Fibroblast of lung (primary cell): ENCODE results near the gene MMS19. TPM values are rescaled to one million over a fixed set of nuclear protein-coding genes. Genes with fewer than 3 reads are reported as not detected.
"Not testable (repeated sequence)": the region's sequence is repeated elsewhere in the genome, so short reads cannot be mapped to it uniquely, and the experiment has no call there.

Experiments used
- DNase-seq, 2 donors: peaks; one replicate each; pipeline versions ENCODE4 v3.0.0 to v3.0.0-alpha.2; 2010; ENCODE audit warnings: low read depth in 2 of 2
- H2AFZ ChIP-seq: 2 replicates; pipeline ENCODE4 v1.5.1; 2012; ENCODE audit warnings: low read length, control low read depth, inconsistent platforms
- H3K27ac ChIP-seq: 2 replicates; pipeline ENCODE4 v1.5.1; 2011; ENCODE audit warnings: low read length, control low read depth; ENCODE audit not compliant: insufficient read depth
- H3K27me3 ChIP-seq: 2 replicates; pipeline ENCODE4 v1.5.1; 2011; ENCODE audit warnings: mild to moderate bottlenecking, low read length; ENCODE audit not compliant: control insufficient read depth, insufficient read depth
- H3K36me3 ChIP-seq: 2 replicates; pipeline ENCODE4 v1.5.1; 2011; ENCODE audit warnings: low read length; ENCODE audit not compliant: control insufficient read depth, insufficient read depth
- H3K4me1 ChIP-seq: 2 replicates; pipeline ENCODE4 v1.5.1; 2011; ENCODE audit warnings: low read length; ENCODE audit not compliant: control insufficient read depth, insufficient read depth; ENCODE audit errors: extremely low read depth
- H3K4me2 ChIP-seq: 2 replicates; pipeline ENCODE4 v1.5.1; 2011; ENCODE audit warnings: low read length, control low read depth; ENCODE audit not compliant: insufficient read depth; ENCODE audit errors: extremely low read depth
- H3K4me3 ChIP-seq, 4 experiments: fragments of 200-600 bp in 1 of 4; sonication (generic) in 1 of 4; replicated peaks in 1 of 4; 2 replicates each; pipeline ENCODE4 v1.5.1; 2011 to 2016; ENCODE audit warnings: low read length in 4 of 4, low read depth in 3 of 4, mild to moderate bottlenecking in 3 of 4, control low read depth in 2 of 4, inconsistent platforms in 1 of 4, mixed read lengths in 1 of 4; ENCODE audit not compliant: insufficient read depth in 1 of 4; ENCODE audit errors: control extremely low read depth in 1 of 4
- H3K79me2 ChIP-seq: 2 replicates; pipeline ENCODE4 v1.5.1; 2012; ENCODE audit warnings: mild to moderate bottlenecking, low read length, inconsistent platforms; ENCODE audit not compliant: control insufficient read depth, insufficient read depth
- H3K9ac ChIP-seq: 2 replicates; pipeline ENCODE4 v1.5.1; 2011; ENCODE audit warnings: mild to moderate bottlenecking, low read length, control low read depth; ENCODE audit not compliant: insufficient read depth
- H3K9me3 ChIP-seq: 2 replicates; pipeline ENCODE4 v1.5.1; 2012; ENCODE audit warnings: low read depth, low read length; ENCODE audit not compliant: control insufficient read depth, insufficient read depth
- H4K20me1 ChIP-seq: 2 replicates; pipeline ENCODE4 v1.5.1; 2011; ENCODE audit warnings: low read length; ENCODE audit not compliant: control insufficient read depth, insufficient read depth; ENCODE audit errors: extremely low read depth
- CTCF ChIP-seq, 2 donors: IDR thresholded peaks in 1 of 2; conservative IDR thresholded peaks in 1 of 2; 1 replicate in 1 of 2; 2 replicates in 1 of 2; pipeline ENCODE4 v1.5.1; 2011 to 2012; ENCODE audit warnings: low read length in 2 of 2, control low read depth in 1 of 2, inconsistent platforms in 1 of 2, low read depth in 1 of 2, mild to moderate bottlenecking in 1 of 2
- EZH2 ChIP-seq: IDR thresholded peaks from 2 replicates; pipeline ENCODE4 v1.5.1; 2012; ENCODE audit warnings: low read length, control low read depth, mild to moderate bottlenecking; ENCODE audit errors: missing control alignments
- polyA plus RNA-seq, 2 donors: library from polyadenylated mRNA; depleted of rRNA in 1 of 2; stranded (reverse) in 1 of 2; unstranded in 1 of 2; fragments of >200 nt; gene quantifications; 2 replicates each; pipeline ENCODE4 v1.2.1, GENCODE V29; 2011 to 2012; ENCODE audit warnings: missing spikeins in 1 of 2
- total RNA-seq: library from RNA; depleted of rRNA; stranded (reverse); fragments of >200 nt; gene quantifications from 2 replicates; pipeline ENCODE4 v1.2.1, GENCODE V29; 2014

The MMS19 gene
- total and polyA plus RNA-seq, 2 donors (not counting 1 experiment from before 2014, with no cell fraction given) = 44.7 to 64.7 TPM

DNA sequence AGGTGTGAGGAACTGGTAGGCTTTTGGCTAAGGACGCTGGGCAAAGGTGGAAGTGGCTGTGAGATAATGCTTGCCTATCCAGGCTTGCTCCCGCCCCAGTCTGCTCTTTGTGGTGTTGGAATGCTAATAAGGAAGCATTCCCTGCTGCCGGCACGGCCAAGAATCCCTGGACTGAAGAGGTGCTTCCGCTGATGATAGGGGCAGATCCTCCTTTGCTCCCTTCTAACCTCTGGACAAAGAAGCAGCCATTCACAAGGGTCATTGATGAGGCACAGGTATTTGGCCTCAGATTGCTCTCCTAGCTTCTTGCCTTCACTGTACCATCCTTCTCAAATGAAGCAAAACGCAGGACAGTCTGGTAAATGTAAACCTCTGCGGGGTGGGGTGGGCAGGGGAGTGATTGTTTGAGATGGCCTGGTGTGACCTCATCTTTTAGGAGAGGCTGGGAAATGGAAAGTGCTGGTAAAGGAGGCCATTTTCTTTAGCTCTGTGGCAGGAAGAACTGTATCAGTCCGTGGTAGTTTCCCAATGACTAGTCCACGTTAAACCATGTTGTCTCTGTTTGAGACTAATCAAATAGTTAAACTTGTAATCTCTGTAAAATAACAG, 70.5 kb downstream of the MMS19 start:
- Histone ChIP-seq H3K36me3 (peaks cover 15% of the 10 kb centered on the region), H3K4me1 (peaks cover 12% of the 10 kb centered on the region), H3K9me3 (no peaks in the 10 kb centered on the region), H3K79me2 (peaks cover 47% of the 10 kb centered on the region), H2AFZ (no peak overlapping the region), H3K27me3 (no peaks in the 10 kb centered on the region), H4K20me1 (no peaks in the 10 kb centered on the region), H3K4me2 (peak overlapping the region; percentile 99), H3K27ac (peak overlapping the region; percentile 76), H3K4me3 (peak overlapping the region; percentile 44 to 93 (median 82)), H3K9ac (no peak overlapping the region)
- peak in 1 of 2 donors; percentile 65 for DNase-seq
- TF ChIP-seq EZH2 = no peak
- TF ChIP-seq CTCF (conservative IDR thresholded peaks at IDR 0.05 in 1 of 2, IDR thresholded peaks at IDR 0.05 in 1 of 2; ENCODE audit: low read depth in 1 of 2, low read length in 2 of 2) = no peak

GRCh38 chr10:97426776-97427570, 71.2 kb downstream of the MMS19 start:
- Histone ChIP-seq H3K27ac (peak overlapping the region; percentile 76), H3K4me3 (peak overlapping the region; percentile 44 to 93 (median 82)), H3K4me1 (peaks cover 14% of the 10 kb centered on the region), H3K9ac (peak overlapping the region; percentile 82), H4K20me1 (no peaks in the 10 kb centered on the region), H3K9me3 (no peaks in the 10 kb centered on the region), H3K4me2 (peak overlapping the region; percentile 99), H3K27me3 (no peaks in the 10 kb centered on the region), H3K36me3 (peaks cover 15% of the 10 kb centered on the region), H2AFZ (no peak overlapping the region), H3K79me2 (peaks cover 47% of the 10 kb centered on the region)
- TF ChIP-seq CTCF (conservative IDR thresholded peaks at IDR 0.05 in 1 of 2, IDR thresholded peaks at IDR 0.05 in 1 of 2; ENCODE audit: low read depth in 1 of 2, low read length in 2 of 2) (no peak), EZH2 (no peak)
- DNase-seq = peak in 1 of 2 donors; percentile 20

GRCh38 chr10:97425964-97426775, 72.1 kb downstream of the MMS19 start, which contains the start of gene PGAM1:
TSS of gene PGAM1 (plus strand) at chr10:97426191. CDS start at chr10:97426308, 117 bp downstream.
- Histone ChIP-seq H3K9ac (peak within 1 kb of the TSS; percentile 82), H3K4me3 (peak within 1 kb of the TSS; percentile 73 to 93 (median 82)), H3K79me2 (peaks cover 45% of the 10 kb centered on the region), H4K20me1 (no peaks in the 10 kb centered on the region), H3K27ac (peak within 1 kb of the TSS; percentile 85), H3K27me3 (no peaks in the 10 kb centered on the region), H3K36me3 (peaks cover 10% of the 10 kb centered on the region), H2AFZ (peak within 1 kb of the TSS; percentile 66), H3K4me2 (peak within 1 kb of the TSS; percentile 99), H3K4me1 (peaks cover 14% of the 10 kb centered on the region), H3K9me3 (no peaks in the 10 kb centered on the region)
- DNase-seq = peak; percentile 91 to 96
- TF ChIP-seq EZH2 (no peak), CTCF (conservative IDR thresholded peaks at IDR 0.05 in 1 of 2, IDR thresholded peaks at IDR 0.05 in 1 of 2; ENCODE audit: low read depth in 1 of 2, low read length in 2 of 2) (peak; percentile 51 to 53)

GRCh38 chr10:97423757-97424098, 74.5 kb downstream of the MMS19 start:
- not testable (repeated sequence) for H3K4me2 ChIP-seq, H3K27me3 ChIP-seq, H3K27ac ChIP-seq, H2AFZ ChIP-seq, H3K9ac ChIP-seq, DNase-seq, H3K36me3 ChIP-seq, H3K9me3 ChIP-seq, H3K4me3 ChIP-seq, H4K20me1 ChIP-seq
- peaks cover 13% of the 10 kb centered on the region for H3K4me1 ChIP-seq
- peaks cover 25% of the 10 kb centered on the region for H3K79me2 ChIP-seq
